ENCODE measurements around the gene SLC6A18. TPM values are rescaled to one million over a fixed set of nuclear protein-coding genes. Genes with fewer than 3 reads are reported as not detected.

SLC6A18 gene
- total and polyA plus RNA-seq, 2 of the 4 experiments (the other 2 are of a cell fraction) = not detected

- H3K4me1 ChIP-seq (ENCODE audit: control insufficient read depth, insufficient read depth, low read length) = no peaks in the 10 kb centered on the region
- H3K56ac ChIP-seq (ENCODE audit: extremely low read depth, insufficient read depth, low read length) = no peak overlapping the region
- H3K23ac ChIP-seq (ENCODE audit: low read depth, low read length) = no peak overlapping the region
- no peaks in the 10 kb centered on the region for H3K79me1 ChIP-seq (ENCODE audit: low read depth in 1 of 2, low read length in 2 of 2)
- no peak overlapping the region for H2BK120ac ChIP-seq (ENCODE audit: low read depth, low read length)
- no peak overlapping the region for H3K4me3 ChIP-seq (ENCODE audit: insufficient read depth, low read depth, low read length)
- ATAC-seq (ENCODE audit: low read depth) (no peak), DNase-seq (no peak)
- H3K9me3 ChIP-seq (ENCODE audit: control insufficient read depth, insufficient read depth, low read length) = no peaks in the 10 kb centered on the region
- H3K4me2 ChIP-seq (ENCODE audit: low read depth, low read length) = no peak overlapping the region
- H4K91ac ChIP-seq (ENCODE audit: insufficient read depth, low read depth, low read length) = no peak overlapping the region
- peaks cover 18% of the 10 kb centered on the region for H3K27me3 ChIP-seq (ENCODE audit: control insufficient read depth, insufficient read depth, low read length)
- intact Hi-C loops (cut with micrococcal nuclease) = no loop called here
- no peak overlapping the region for H3K9ac ChIP-seq (ENCODE audit: low read depth, low read length)
- H2BK15ac ChIP-seq (ENCODE audit: low read depth, low read length) = no peak overlapping the region
- BruUV-seq (replicated peaks) = no TSS peak
- TF ChIP-seq CHD1 (IDR thresholded peaks at IDR 0.05; ENCODE audit: low read depth, low read length) (no peak), CEBPB (IDR thresholded peaks at IDR 0.05; ENCODE audit: low read depth, low read length) (no peak)
- dilution Hi-C loops (cut with HindIII; ENCODE audit: low sequenced_read_pairs, unreplicated experiment) = no loop called here
- WGBS, 2 experiments (ENCODE audit: extremely low coverage in 2 of 2, insufficient read length in 1 of 2) = 90% methylated on average over 38 of the region's 60 CpGs; no CpG with 5 or more reads in 1 of the 2 experiments
- no peaks in the 10 kb centered on the region for H3K9me1 ChIP-seq (ENCODE audit: insufficient read depth, low read length)
- no peak overlapping the region for H2BK20ac ChIP-seq (ENCODE audit: low read depth, low read length)
- H4K5ac ChIP-seq (ENCODE audit: low read depth, low read length) = no peak overlapping the region
- no peaks in the 10 kb centered on the region for H4K20me1 ChIP-seq (ENCODE audit: insufficient read depth, low read length)
- no peak overlapping the region for H2AK5ac ChIP-seq (ENCODE audit: low read depth, low read length)
- H2AK9ac ChIP-seq (replicated peaks; ENCODE audit: low read depth, low read length, poor library complexity) = no peak overlapping the region
- H3K36me3 ChIP-seq (ENCODE audit: control insufficient read depth, insufficient read depth, low read length) = no peaks in the 10 kb centered on the region
- no peak overlapping the region for H4K8ac ChIP-seq (ENCODE audit: low read depth in 2 of 2, low read length in 2 of 2)
- no peak overlapping the region for H2BK5ac ChIP-seq (ENCODE audit: low read depth, low read length, poor library complexity, severe bottlenecking)
- no peak overlapping the region for H3K27ac ChIP-seq (ENCODE audit: insufficient read depth, low read length)
- no peak overlapping the region for H3K14ac ChIP-seq (replicated peaks; ENCODE audit: low read depth, low read length)
- H3K18ac ChIP-seq (ENCODE audit: low read depth, low read length) = no peak overlapping the region
- POLR2A ChIA-PET (ENCODE audit: unreplicated experiment) = no interaction called here
- H2AFZ ChIP-seq (replicated peaks; ENCODE audit: low read length, poor library complexity) = no peak overlapping the region
- H3K4ac ChIP-seq (ENCODE audit: low read depth, low read length) = no peak overlapping the region
- in situ Hi-C loops (cut with MboI; ENCODE audit: low sequenced_read_pairs) = no loop called here
- CTCF ChIA-PET = no interaction called here
These were observed 68.4 kb downstream of the SLC6A18 start for GRCh38 chr5:1293416-1294205.
